ENCODE measurements around the gene ACSBG1.

DNA sequence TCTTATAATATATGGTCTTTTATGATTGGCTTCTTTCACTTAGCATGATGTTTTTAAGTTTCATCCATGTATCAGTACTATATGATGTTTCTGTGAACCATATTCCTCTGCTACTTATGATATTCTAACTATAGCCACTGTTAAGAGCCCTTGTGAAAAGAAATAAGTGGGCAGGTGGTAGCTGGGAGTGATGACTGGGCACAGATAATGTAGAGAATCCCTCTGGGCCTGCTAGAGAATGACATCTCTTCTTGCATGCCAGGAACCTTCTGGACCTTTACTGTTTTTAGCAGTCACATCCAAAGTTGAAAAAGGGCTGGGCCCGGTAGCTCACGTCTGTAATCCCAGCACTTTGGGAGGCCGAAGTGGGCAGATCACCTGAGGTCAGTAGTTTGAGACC lies 75.0 kb downstream of the ACSBG1 start:
- TF ChIP-seq, protein P1, sequence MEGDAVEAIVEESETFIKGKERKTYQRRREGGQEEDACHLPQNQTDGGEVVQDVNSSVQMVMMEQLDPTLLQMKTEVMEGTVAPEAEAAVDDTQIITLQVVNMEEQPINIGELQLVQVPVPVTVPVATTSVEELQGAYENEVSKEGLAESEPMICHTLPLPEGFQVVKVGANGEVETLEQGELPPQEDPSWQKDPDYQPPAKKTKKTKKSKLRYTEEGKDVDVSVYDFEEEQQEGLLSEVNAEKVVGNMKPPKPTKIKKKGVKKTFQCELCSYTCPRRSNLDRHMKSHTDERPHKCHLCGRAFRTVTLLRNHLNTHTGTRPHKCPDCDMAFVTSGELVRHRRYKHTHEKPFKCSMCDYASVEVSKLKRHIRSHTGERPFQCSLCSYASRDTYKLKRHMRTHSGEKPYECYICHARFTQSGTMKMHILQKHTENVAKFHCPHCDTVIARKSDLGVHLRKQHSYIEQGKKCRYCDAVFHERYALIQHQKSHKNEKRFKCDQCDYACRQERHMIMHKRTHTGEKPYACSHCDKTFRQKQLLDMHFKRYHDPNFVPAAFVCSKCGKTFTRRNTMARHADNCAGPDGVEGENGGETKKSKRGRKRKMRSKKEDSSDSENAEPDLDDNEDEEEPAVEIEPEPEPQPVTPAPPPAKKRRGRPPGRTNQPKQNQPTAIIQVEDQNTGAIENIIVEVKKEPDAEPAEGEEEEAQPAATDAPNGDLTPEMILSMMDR (IDR thresholded peaks at IDR 0.05) = no peak
- no peak for TF ChIP-seq POLR2A (IDR thresholded peaks at IDR 0.05)

All from vagina (tissue), 2 donors.